ENCODE results near the gene HOXD9. TPM values are rescaled to one million over a fixed set of nuclear protein-coding genes. Genes with fewer than 3 reads are reported as not detected.

Gene HOXD9
- total and polyA plus RNA-seq, 3 donors from 2014 or later, result 8.2 to 21.2 (median 15.7) TPM

DNA sequence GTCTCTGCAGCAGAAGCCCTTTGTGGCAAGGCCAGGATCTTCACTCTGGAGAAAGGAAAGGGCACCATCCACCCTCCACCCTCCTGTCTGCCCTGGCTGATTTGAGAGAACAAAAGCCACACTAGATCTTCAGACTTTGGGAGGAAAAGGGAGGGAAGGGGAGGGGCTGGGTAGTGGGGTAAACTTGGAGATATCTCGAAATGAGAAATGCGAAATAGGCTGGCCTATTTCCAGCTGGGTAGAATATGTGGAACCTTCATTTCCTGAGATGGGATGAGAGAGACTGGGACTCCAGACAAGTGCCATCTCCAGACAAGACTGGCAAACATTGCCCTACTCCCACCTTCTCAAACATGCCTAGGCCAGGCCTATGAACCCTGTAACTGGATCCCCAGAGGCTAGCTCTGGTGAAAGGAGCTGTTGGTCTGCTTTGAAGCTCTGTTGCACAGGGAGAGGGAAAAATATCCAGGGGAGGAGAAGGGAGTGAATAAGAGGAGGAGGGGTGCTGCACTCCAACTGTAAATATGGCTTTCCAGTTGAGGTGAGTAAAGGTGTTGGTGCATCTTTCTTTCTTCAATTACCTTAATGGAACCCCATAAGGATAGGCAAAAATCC lies 21.2 kb upstream of the HOXD9 start:
- no peak overlapping the region for H3K4me3 ChIP-seq
- H3K9me3 ChIP-seq, result no peaks in the 10 kb centered on the region
- WGBS, 2 donors, result 31 to 61% methylated on average over 2 of the region's 2 CpGs
- no peak for DNase-seq
- H3K4me1 ChIP-seq, result peaks cover 13% of the 10 kb centered on the region
- H3K27ac ChIP-seq, result no peak overlapping the region
- peaks cover 11% of the 10 kb centered on the region for H3K27me3 ChIP-seq
- H3K36me3 ChIP-seq (ENCODE audit: low read depth, missing control alignments), result no peaks in the 10 kb centered on the region
- intact Hi-C loops (cut with DNase I; ENCODE audit: low total_unique reads), result no loop called here
- no peak for TF ChIP-seq POLR2A (IDR thresholded peaks at IDR 0.05)
- TF ChIP-seq, protein P1, sequence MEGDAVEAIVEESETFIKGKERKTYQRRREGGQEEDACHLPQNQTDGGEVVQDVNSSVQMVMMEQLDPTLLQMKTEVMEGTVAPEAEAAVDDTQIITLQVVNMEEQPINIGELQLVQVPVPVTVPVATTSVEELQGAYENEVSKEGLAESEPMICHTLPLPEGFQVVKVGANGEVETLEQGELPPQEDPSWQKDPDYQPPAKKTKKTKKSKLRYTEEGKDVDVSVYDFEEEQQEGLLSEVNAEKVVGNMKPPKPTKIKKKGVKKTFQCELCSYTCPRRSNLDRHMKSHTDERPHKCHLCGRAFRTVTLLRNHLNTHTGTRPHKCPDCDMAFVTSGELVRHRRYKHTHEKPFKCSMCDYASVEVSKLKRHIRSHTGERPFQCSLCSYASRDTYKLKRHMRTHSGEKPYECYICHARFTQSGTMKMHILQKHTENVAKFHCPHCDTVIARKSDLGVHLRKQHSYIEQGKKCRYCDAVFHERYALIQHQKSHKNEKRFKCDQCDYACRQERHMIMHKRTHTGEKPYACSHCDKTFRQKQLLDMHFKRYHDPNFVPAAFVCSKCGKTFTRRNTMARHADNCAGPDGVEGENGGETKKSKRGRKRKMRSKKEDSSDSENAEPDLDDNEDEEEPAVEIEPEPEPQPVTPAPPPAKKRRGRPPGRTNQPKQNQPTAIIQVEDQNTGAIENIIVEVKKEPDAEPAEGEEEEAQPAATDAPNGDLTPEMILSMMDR (IDR thresholded peaks at IDR 0.05), result no peak

DNA sequence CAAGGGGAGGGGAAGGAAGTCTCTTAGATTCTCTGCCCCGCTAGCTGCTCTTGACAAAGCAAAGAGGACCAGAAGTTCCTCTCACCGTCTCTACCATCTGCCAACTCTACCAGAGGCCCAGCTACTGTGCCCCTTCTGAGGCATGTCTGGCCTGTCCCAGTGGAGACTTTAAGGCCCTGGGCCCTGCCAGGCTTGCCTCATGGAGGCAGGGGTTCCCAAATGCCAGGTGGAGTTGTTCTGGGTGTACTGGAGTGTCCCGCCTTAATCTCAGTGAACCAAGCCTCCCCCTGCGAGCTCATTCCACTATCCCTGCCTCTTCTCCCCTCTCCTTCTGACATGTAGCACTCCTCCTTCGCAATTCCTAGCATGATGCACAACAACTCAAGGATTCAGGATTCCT lies 20.7 kb upstream of the HOXD9 start:
- intact Hi-C loops (cut with DNase I; ENCODE audit: low total_unique reads), result no loop called here
- DNase-seq, result no peak
- TF ChIP-seq, protein P1 (IDR thresholded peaks at IDR 0.05), result no peak
- TF ChIP-seq POLR2A (IDR thresholded peaks at IDR 0.05), result no peak
- H3K36me3 ChIP-seq (ENCODE audit: low read depth, missing control alignments), result no peaks in the 10 kb centered on the region
- no peak overlapping the region for H3K27ac ChIP-seq
- WGBS, 2 donors, result 64 to 71% methylated on average over 5 of the region's 5 CpGs
- no peaks in the 10 kb centered on the region for H3K9me3 ChIP-seq
- H3K4me1 ChIP-seq, result peaks cover 11% of the 10 kb centered on the region
- no peak overlapping the region for H3K4me3 ChIP-seq
- peaks cover 11% of the 10 kb centered on the region for H3K27me3 ChIP-seq

- intact Hi-C loops (cut with DNase I; ENCODE audit: low total_unique reads), result no loop called here
- H3K4me3 ChIP-seq, result no peak overlapping the region
- TF ChIP-seq, protein P1 (IDR thresholded peaks at IDR 0.05), result no peak
- TF ChIP-seq POLR2A (IDR thresholded peaks at IDR 0.05), result no peak
- H3K4me1 ChIP-seq, result peaks cover 10% of the 10 kb centered on the region
- H3K9me3 ChIP-seq, result no peaks in the 10 kb centered on the region
- DNase-seq, result no peak
- no peak overlapping the region for H3K27ac ChIP-seq
- WGBS, 2 donors, result 41 to 52% methylated on average over 7 of the region's 7 CpGs
- no peaks in the 10 kb centered on the region for H3K36me3 ChIP-seq (ENCODE audit: low read depth, missing control alignments)
- H3K27me3 ChIP-seq, result peaks cover 11% of the 10 kb centered on the region
Observed at GRCh38 chr2:176102309-176102866, 20.1 kb upstream of the HOXD9 start.

DNA sequence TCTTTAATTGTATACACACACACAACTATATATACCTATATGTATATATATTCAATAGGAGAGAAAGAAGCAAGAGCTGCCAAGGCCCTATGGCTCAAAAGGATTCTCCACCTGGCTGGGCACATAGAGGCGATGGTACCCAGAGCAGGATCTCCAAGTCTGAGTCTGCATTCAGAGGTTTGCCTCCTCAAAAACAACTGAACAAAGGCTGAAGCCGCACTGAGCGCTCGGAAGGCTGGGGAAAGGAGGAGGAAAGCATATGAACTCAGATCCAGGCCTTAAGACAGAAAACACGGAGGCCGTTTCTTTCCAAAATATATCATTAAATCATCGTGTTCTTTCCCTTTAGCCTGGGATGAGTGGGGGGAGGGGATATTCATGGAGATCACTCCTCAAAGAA lies 19.3 kb upstream of the HOXD9 start:
- TF ChIP-seq POLR2A (IDR thresholded peaks at IDR 0.05), result no peak
- TF ChIP-seq, protein P1 (IDR thresholded peaks at IDR 0.05), result no peak
- intact Hi-C loops (cut with DNase I; ENCODE audit: low total_unique reads), result no loop called here
- Histone ChIP-seq H3K36me3 (ENCODE audit: low read depth, missing control alignments) (no peaks in the 10 kb centered on the region), H3K4me1 (peaks cover 6% of the 10 kb centered on the region), H3K9me3 (no peaks in the 10 kb centered on the region), H3K4me3 (no peak overlapping the region), H3K27ac (no peak overlapping the region), H3K27me3 (peaks cover 7% of the 10 kb centered on the region)
- WGBS, 2 donors, result 44 to 64% methylated on average over 7 of the region's 7 CpGs
- DNase-seq, result no peak

Measured in testis (tissue), 3 donors.